Neural progenitor cell (in vitro differentiated cells): ENCODE data around the gene MFAP2.

Source experiments
- CTCF ChIP-seq: fragments of 200-600 bp; sonication (generic); IDR thresholded peaks from 2 replicates; pipeline ENCODE4 v1.5.1; 2017; ENCODE audit warnings: antibody characterized with exemption, mild to moderate bottlenecking
- EZH2phosphoT487 ChIP-seq: fragments of 200-600 bp; sonication (generic); IDR thresholded peaks from 2 replicates; pipeline ENCODE4 v1.6.1; 2017; ENCODE audit warnings: antibody characterized with exemption

GRCh38 chr1:16999863-17000262 lies 19.4 kb upstream of the MFAP2 start:
- TF ChIP-seq CTCF = no peak
- no peak for TF ChIP-seq EZH2phosphoT487
